ENCODE data around the gene DHODH.
"Not testable (repeated sequence)": the region's sequence is repeated elsewhere in the genome, so short reads cannot be mapped to it uniquely, and the experiment has no call there.

The DHODH gene

GRCh38 chr16:72055911-72056310 is 47.4 kb downstream of the DHODH start:
- H3K36me3 Mint-ChIP-seq: no peaks in the 10 kb centered on the region
- H3K27me3 Mint-ChIP-seq: no peaks in the 10 kb centered on the region
- no peaks in the 10 kb centered on the region for H3K9me3 Mint-ChIP-seq
- DNase-seq: no peak
- CTCF ChIA-PET: interaction anchor here (0.8 to 1.3 kb wide), 2 partner anchors 11 to 18 kb away, joined by 3 to 5 read pairs; no protein-coding TSS in a partner anchor
- no peak overlapping the region for H3K4me3 Mint-ChIP-seq
- H3K27ac Mint-ChIP-seq: no peak overlapping the region
- H3K4me1 Mint-ChIP-seq: no peaks in the 10 kb centered on the region

DNA sequence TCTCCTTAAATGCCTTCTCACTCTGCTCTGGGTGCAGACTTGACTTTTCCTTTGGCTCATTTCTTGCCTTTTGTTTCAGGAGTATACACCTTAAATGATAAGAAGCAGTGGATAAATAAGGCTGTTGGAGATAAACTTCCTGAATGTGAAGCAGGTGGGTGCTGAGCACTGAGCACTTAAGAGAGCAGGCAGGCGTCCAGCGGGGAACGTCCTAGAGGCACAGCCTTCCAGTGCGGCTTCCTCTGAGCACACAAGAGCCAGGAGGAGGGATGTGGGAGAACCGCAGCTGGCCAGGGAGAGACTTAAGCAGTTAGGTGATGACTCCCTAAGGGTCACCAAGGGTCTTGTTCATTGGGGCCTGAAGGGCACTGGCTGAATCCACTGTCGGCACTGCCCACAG is 48.8 kb downstream of the DHODH start:
- CTCF ChIA-PET, H3K27me3 Mint-ChIP-seq: not testable (repeated sequence)

GRCh38 chr16:72059060-72059459 is 50.5 kb downstream of the DHODH start:
- H3K9me3 Mint-ChIP-seq, H3K27ac Mint-ChIP-seq, H3K27me3 Mint-ChIP-seq, H3K4me1 Mint-ChIP-seq, H3K4me3 Mint-ChIP-seq, CTCF ChIA-PET, H3K36me3 Mint-ChIP-seq, DNase-seq: not testable (repeated sequence)

More for the DNA sequence above, 48.8 kb downstream of the DHODH start:
- H3K27ac Mint-ChIP-seq, H3K4me1 Mint-ChIP-seq, H3K9me3 Mint-ChIP-seq, H3K4me3 Mint-ChIP-seq, DNase-seq, H3K36me3 Mint-ChIP-seq: not testable (repeated sequence)

- Mint-ChIP-seq H3K27me3 (no peaks in the 10 kb centered on the region), H3K4me1 (no peaks in the 10 kb centered on the region), H3K4me3 (no peak overlapping the region), H3K27ac (no peak overlapping the region), H3K36me3 (no peaks in the 10 kb centered on the region), H3K9me3 (no peaks in the 10 kb centered on the region)
- CTCF ChIA-PET: no interaction called here
- DNase-seq: no peak
Observed at GRCh38 chr16:72060405-72060804, 51.9 kb downstream of the DHODH start.

DNA sequence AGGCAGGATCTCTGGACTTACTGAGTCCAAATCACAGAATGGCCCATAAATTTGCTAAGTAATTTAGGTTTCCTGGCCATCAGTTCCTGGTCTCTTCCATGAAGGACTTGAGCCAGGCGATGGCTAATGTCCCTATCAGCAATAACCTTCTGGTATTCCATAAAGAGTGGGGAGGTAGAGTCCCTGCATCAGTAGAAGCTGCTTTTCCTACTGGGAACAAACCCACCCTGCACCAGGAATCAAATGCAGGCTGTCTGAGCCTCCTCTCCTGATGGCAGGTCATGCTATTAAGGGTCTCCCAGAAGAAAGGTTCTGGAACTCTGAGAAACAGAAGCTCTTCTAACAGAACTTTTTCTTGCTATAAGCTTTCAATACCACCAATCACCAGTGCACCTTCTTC is 53.0 kb downstream of the DHODH start:
- CTCF ChIA-PET: no interaction called here
- Mint-ChIP-seq H3K27me3 (no peaks in the 10 kb centered on the region), H3K4me1 (no peaks in the 10 kb centered on the region), H3K36me3 (no peaks in the 10 kb centered on the region), H3K4me3 (no peak overlapping the region), H3K9me3 (no peaks in the 10 kb centered on the region), H3K27ac (no peak overlapping the region)
- DNase-seq: no peak

DNA sequence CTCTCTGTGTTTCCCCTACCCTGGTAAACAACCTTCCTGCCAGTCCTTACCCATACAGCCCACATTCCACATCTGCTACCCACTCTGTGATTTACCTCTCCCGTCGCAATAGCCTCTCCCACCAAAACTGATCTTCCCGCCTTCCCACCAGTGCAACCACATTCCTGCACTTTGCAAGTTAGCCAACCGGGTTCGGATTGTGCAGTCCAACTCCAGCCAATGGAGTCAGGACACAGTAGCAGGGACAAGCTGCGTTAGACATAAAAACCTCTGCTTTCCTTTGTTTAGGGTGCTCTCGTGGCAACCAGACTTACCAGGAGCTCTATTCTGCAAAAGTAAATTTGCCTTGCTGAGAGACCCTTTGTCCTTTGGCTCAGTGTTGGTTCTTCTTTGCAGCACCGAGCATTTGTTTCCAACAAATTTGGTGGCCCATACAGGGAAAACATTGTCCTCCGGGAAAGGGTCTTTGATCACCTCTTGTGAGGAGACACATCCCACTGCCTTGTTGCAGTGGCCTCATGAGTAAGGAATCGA is 55.9 kb downstream of the DHODH start:
- Mint-ChIP-seq H3K27ac (no peak overlapping the region), H3K36me3 (no peaks in the 10 kb centered on the region), H3K9me3 (no peaks in the 10 kb centered on the region), H3K4me1 (no peaks in the 10 kb centered on the region), H3K27me3 (no peaks in the 10 kb centered on the region), H3K4me3 (no peak overlapping the region)
- CTCF ChIA-PET: no interaction called here
- DNase-seq: no peak

GRCh38 chr16:72066747-72067146 is 58.2 kb downstream of the DHODH start:
- H3K4me1 Mint-ChIP-seq: no peaks in the 10 kb centered on the region
- no peak for DNase-seq
- no peak overlapping the region for H3K27ac Mint-ChIP-seq
- CTCF ChIA-PET: interaction anchor here (1.0 to 2.1 kb wide), 7 partner anchors 11 to 49 kb away, joined by 3 to 13 read pairs (median 5); no protein-coding TSS in a partner anchor
- H3K36me3 Mint-ChIP-seq: no peaks in the 10 kb centered on the region
- no peaks in the 10 kb centered on the region for H3K27me3 Mint-ChIP-seq
- no peaks in the 10 kb centered on the region for H3K9me3 Mint-ChIP-seq
- H3K4me3 Mint-ChIP-seq: no peak overlapping the region

DNA sequence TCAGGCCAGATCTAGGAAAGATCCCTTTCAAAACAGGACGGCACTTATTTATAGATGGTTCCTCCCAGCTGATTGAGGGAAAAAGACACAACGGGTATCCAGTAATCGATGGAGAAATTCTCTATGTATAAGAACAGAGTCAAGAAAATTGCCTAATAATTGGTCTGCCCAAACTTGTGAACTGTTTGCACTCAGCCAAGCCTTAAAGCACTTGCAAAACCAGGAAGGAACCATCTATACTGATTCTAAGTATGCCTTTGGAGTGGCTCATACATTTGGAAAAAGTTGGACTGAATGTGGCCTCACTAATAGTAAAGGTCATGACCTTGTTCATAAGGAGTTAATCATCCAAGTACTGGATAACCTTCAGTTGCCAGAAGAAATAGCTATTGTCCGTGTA is 60.4 kb downstream of the DHODH start:
- CTCF ChIA-PET: interaction anchor here (1.3 kb wide), 1 partner anchor 37 kb away, joined by 3 read pairs; no protein-coding TSS in a partner anchor
- Mint-ChIP-seq H3K36me3 (no peaks in the 10 kb centered on the region), H3K27me3 (no peaks in the 10 kb centered on the region)

DNA sequence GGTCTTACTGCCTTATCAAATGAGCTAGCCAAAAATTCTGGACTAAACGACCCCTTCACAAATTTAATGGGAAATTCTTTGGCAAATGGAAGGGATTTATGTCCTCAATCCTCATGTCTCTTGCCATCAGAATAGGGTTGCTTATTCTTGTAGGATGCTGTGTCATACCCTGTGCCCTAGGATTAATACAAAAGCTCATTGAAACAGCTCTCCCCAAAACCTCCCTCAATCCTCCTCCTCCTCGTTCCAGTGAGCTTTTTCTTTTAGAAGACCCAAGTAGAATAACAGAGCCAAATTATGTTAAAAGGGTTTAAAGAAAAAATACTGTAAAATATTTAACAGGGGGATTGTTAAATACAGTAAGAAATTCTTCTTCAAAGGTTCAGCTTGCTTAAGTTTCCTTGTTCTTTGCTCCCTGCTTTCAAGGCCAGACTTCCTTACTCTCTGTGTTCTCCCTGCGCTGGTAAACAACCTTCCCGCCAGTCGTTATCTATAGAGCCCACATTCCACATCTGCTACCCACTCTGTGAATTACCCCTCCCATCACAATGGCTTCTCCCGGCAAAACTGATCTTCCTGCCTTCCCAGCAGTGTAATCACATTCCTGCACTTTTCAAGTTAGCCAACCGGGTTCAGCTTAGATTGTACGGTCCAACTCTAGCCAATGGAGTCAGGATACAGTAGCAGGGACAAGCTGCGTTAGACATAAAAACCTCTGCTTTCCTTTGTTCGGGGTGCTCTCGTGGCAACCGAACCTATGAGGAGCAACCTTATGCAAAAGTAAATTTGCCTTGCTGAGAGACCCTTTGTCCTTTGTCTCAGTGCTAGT is 64.2 kb downstream of the DHODH start:
- H3K4me3 Mint-ChIP-seq: no peak overlapping the region
- H3K4me1 Mint-ChIP-seq: no peaks in the 10 kb centered on the region
- no peak for DNase-seq
- no peak overlapping the region for H3K27ac Mint-ChIP-seq
- CTCF ChIA-PET: interaction anchor here (2.1 kb wide), 1 partner anchor 25 kb away, joined by 5 read pairs; no protein-coding TSS in a partner anchor
- H3K36me3 Mint-ChIP-seq: no peaks in the 10 kb centered on the region
- no peaks in the 10 kb centered on the region for H3K27me3 Mint-ChIP-seq
- no peaks in the 10 kb centered on the region for H3K9me3 Mint-ChIP-seq

More for the DNA sequence above, 60.4 kb downstream of the DHODH start:
- Mint-ChIP-seq H3K27ac (no peak overlapping the region), H3K4me1 (no peaks in the 10 kb centered on the region), H3K4me3 (no peak overlapping the region), H3K9me3 (no peaks in the 10 kb centered on the region)
- DNase-seq: no peak

DNA sequence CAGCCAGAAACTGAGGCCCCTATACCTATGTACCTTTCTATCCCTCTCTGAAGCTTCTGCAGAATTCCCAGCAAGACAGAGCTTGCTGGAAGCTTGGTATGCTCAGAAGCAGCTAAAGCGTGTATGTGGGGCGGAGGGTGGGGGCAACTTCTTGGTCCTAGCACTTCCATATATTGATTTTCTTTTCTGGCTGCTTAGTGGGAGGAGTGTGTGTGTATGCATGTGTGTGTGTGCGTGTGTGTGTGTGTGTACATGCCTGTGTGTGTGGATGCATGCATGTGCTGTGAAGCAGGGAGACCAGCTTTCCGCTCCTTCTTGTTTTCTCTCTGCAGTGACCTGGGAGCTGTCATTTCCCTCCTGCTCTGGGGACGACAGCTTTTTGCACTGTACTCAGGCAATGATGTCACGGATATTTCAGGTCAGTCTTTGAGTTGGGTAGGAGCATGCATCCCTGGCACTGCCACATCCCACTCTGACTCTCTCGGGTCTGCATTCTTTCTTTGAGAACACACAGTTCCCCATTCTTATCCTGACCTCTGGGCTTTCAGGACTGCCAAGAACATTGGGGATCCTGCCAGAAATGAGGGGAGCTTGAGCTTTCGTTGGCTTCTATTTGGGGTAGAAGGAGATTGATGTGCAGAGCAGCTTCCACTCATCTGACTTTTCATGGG is 65.2 kb downstream of the DHODH start:
- no peaks in the 10 kb centered on the region for H3K27me3 Mint-ChIP-seq

GRCh38 chr16:72075067-72075466 is 66.5 kb downstream of the DHODH start:
- H3K4me1 Mint-ChIP-seq, H3K27ac Mint-ChIP-seq, H3K4me3 Mint-ChIP-seq, CTCF ChIA-PET, H3K27me3 Mint-ChIP-seq, H3K9me3 Mint-ChIP-seq, H3K36me3 Mint-ChIP-seq, DNase-seq: not testable (repeated sequence)

More for the DNA sequence above, 65.2 kb downstream of the DHODH start:
- Mint-ChIP-seq H3K27ac (no peak overlapping the region), H3K36me3 (no peaks in the 10 kb centered on the region), H3K4me3 (no peak overlapping the region), H3K9me3 (no peaks in the 10 kb centered on the region), H3K4me1 (no peaks in the 10 kb centered on the region)
- DNase-seq: no peak
- CTCF ChIA-PET: no interaction called here
